ENCODE results near the gene PABPC5.

The PABPC5 gene

DNA sequence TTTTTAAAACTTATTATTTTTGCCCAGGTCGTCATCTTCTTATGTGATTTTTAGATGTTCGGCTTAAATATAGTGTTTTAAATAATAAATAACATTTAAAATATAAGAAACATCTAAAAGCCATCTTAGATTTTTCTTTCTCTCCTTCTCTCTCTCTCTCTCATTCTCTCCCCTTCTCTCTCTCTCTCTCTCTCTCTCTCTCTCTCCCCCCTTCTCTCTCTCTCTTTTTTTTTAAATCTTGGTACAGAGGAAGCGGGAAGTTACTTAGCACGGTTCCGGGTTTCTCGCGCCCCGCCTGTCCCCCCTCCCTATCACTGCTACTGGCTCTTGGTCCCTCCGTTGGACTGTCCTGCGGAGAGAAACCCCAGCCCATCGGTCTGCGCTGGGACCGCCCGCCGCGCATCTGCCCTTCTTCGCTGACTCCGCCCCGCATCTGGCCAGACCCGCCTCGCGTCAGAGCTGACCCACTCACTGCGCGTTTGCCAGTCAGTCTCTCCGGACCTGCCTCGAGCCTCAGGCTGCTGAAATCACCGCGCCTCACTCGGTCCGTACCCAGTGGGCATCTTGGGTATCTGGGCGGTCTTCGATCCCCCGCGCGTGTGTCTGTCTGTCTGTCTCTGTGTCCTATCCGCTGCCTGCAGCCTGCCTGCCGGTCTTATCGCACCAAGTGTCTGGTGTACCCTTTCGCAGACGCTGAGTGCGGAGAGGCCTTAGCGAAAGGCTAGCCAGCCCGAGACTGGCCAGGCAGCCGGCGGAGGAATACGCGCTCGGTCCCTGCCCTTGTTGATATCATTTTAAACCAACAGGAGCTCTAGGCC lies at the start of gene PABPC5:
Gene PABPC5 (plus strand): TSS at position 489 of the 818 bp plus-strand sequence. CDS start 739 bp downstream, outside the sequence.
- no peak for TF ChIP-seq POLR2A (IDR thresholded peaks at IDR 0.05; ENCODE audit: low read length)
- TF ChIP-seq GATA1 (IDR thresholded peaks at IDR 0.05; ENCODE audit: low read depth, low read length), result no peak
- peak in 1 of 2 experiments; percentile 0 for DNase-seq

DNA sequence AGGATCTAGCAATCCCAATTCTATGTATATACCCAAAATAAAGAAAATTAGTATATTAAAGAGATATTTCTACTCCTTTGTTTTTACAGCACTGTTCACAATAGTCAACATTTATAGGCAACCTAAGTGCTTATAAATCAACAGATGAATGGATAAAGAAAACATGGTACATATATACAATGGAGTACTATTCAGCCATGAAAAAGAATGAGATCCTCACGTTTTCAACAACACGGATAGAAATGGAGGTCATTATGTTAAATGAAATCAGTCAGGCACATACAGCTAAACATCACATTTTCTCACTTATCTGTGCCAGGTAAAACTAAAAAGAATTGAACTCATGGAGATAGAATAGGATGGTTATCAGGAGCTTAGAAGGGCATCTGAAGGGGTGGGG lies 45.6 kb upstream of the PABPC5 start:
- no peak for DNase-seq
- TF ChIP-seq POLR2A (IDR thresholded peaks at IDR 0.05; ENCODE audit: low read length), result no peak
- no peak for TF ChIP-seq GATA1 (IDR thresholded peaks at IDR 0.05; ENCODE audit: low read depth, low read length)

DNA sequence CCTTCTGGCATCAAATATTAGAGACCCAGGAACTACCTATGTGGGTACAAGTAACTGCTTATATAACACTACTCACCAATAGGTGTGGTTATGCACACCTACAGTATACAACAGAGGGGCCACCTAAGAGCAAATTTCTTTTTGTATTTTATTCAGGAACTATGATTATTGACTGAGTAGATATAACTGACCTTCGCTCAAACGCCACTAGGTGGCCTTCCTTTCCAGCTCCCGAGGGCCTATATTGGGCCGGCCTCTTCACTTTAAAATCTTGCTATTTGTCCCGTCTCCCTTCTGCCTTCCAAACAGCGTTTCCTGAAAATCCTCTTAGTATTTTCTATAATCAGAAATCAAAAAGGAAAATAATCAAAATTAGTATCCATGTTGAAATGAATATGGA lies 19.9 kb upstream of the PABPC5 start:
- DNase-seq, result no peak
- TF ChIP-seq GATA1 (IDR thresholded peaks at IDR 0.05; ENCODE audit: low read depth, low read length), result no peak
- TF ChIP-seq POLR2A (IDR thresholded peaks at IDR 0.05; ENCODE audit: low read length), result no peak

DNA sequence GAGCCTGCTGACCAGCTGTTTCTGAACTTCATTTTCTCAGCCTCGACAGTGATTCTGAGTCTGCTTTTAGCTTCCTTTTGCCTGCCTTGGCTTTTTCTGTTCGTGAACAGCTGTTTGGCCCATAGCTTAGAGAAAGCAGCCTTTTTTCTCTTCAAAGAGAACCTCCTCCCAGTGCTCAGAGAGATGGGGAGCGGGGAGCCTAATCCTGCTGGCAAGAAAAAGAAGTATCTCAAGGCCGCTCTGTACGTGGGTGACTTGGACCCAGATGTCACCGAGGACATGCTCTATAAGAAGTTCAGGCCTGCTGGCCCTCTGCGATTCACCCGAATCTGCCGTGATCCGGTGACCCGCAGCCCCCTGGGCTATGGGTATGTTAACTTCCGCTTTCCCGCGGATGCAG lies 756 bp downstream of the PABPC5 start:
- no peak for DNase-seq
- TF ChIP-seq POLR2A (IDR thresholded peaks at IDR 0.05; ENCODE audit: low read length), result no peak
- TF ChIP-seq GATA1 (IDR thresholded peaks at IDR 0.05; ENCODE audit: low read depth, low read length), result no peak

Measured in erythroblast (primary cell).